DND-41 (cell line): ENCODE results near the gene CGA.

ENCODE experiments used
- CTCF ChIP-seq: IDR thresholded peaks from 2 replicates; pipeline ENCODE4 v1.5.1; 2012; ENCODE audit warnings: borderline replicate concordance, low read length, moderate library complexity, mild to moderate bottlenecking; ENCODE audit not compliant: poor library complexity, severe bottlenecking; ENCODE audit errors: extremely low read depth
- EZH2 ChIP-seq: IDR thresholded peaks from 3 replicates; pipeline ENCODE4 v1.6.1; 2012; ENCODE audit warnings: borderline replicate concordance, low read depth, mild to moderate bottlenecking, moderate library complexity, low read length, inconsistent platforms; ENCODE audit not compliant: severe bottlenecking

- TF ChIP-seq CTCF (peak; percentile 69), EZH2 (no peak)
These were observed 44.3 kb upstream of the CGA start for GRCh38 chr6:87139236-87139635.
